ENCODE measurements around the gene RGS9BP. TPM values are rescaled to one million over a fixed set of nuclear protein-coding genes. Genes with fewer than 3 reads are reported as not detected.
"Not testable (repeated sequence)": the region's sequence is repeated elsewhere in the genome, so short reads cannot be mapped to it uniquely, and the experiment has no call there.

RGS9BP gene
- total RNA-seq, 2 experiments from 2014 or later: 0.10 to 0.12 TPM

DNA sequence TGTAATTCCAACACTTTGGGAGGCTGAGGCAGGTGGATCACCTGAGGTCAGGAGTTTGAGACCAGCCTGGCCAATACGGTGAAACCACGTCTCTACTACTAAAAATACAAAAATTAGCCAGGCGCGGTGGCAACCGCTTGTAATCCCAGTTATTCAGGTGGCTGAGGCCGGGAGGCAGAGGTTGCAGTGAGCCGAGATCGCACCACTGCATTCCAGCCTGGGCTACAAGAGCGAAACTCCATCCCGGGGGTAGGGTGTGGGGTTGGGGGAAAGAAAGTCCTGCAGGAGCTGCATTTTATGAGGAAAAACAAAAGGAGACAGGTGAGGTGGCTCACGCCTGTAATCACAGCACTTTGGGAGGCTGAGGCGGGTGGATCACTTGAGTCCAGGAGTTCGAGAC lies 23.3 kb upstream of the RGS9BP start:
- CTCF ChIA-PET; intact Hi-C loops (cut with micrococcal nuclease); H3K4me1 Mint-ChIP-seq (ENCODE audit: low read depth); H3K27ac Mint-ChIP-seq; H3K4me3 Mint-ChIP-seq; DNase-seq; H3K27me3 Mint-ChIP-seq (ENCODE audit: low read depth); H3K9me3 Mint-ChIP-seq: not testable (repeated sequence)
- H3K36me3 Mint-ChIP-seq (ENCODE audit: low read depth): peaks cover 15% of the 10 kb centered on the region

DNA sequence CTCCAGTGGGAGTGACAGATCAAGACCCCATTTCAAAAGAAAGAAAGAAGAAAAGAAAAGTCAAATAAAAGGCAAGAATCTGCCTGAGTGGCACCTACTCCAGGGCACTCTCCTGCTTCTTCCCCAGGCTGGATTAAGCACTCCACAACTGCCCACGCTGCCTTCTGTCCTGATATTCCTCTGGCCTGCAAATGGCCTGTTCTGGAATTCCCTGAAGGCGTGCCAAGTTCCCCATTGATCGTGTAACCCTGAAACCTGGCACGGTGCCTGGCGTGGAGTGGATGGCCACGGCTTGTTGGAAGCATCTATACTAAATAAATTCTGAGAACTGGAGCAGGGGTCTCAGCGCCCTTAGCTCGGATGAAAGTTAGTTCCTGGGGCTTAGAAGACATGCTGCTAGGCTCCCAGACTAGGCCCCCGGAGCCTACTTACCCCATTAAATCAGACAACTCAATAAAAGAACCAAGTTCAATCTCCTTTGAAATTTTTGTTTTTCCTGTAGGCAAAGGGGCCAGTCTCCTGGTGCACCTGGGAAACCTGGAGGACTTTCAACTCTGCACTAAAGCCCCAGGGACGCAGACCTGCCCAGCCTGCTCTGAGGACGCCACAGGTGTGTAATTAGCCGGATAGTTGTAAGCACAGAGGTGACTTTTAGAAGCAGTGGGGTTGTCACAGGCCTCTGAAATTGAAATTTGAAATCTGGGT lies 22.6 kb upstream of the RGS9BP start:
- H3K4me1 Mint-ChIP-seq (ENCODE audit: low read depth): no peaks in the 10 kb centered on the region

DNA sequence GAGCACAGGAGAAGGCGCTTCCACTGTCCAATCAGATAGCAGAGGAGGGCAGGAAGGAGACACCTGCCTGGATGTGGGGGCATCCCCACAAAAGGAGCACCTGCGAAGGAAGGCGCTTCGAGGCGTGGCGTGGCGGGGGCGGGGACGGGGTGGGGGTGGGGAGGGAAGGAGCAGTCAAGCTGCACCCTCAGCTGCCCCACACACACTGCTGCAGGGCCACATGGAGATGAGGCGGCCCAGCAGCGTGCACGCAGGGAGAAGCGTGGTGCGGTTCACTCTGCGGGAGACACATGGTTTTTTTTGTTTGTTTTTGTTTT lies 22.1 kb upstream of the RGS9BP start:
- CTCF ChIA-PET: no interaction called here
- Mint-ChIP-seq H3K4me3 (no peak overlapping the region), H3K27me3 (ENCODE audit: low read depth) (no peaks in the 10 kb centered on the region), H3K9me3 (no peaks in the 10 kb centered on the region), H3K4me1 (ENCODE audit: low read depth) (no peaks in the 10 kb centered on the region), H3K27ac (no peak overlapping the region), H3K36me3 (ENCODE audit: low read depth) (peaks cover 10% of the 10 kb centered on the region)
- no peak for DNase-seq
- intact Hi-C loops (cut with micrococcal nuclease): no loop called here

More for the DNA sequence above, 22.6 kb upstream of the RGS9BP start:
- DNase-seq: no peak
- Mint-ChIP-seq H3K4me3 (no peak overlapping the region), H3K36me3 (ENCODE audit: low read depth) (peaks cover 13% of the 10 kb centered on the region), H3K27me3 (ENCODE audit: low read depth) (no peaks in the 10 kb centered on the region), H3K9me3 (no peaks in the 10 kb centered on the region), H3K27ac (no peak overlapping the region)
- intact Hi-C loops (cut with micrococcal nuclease): no loop called here
- CTCF ChIA-PET: no interaction called here

DNA sequence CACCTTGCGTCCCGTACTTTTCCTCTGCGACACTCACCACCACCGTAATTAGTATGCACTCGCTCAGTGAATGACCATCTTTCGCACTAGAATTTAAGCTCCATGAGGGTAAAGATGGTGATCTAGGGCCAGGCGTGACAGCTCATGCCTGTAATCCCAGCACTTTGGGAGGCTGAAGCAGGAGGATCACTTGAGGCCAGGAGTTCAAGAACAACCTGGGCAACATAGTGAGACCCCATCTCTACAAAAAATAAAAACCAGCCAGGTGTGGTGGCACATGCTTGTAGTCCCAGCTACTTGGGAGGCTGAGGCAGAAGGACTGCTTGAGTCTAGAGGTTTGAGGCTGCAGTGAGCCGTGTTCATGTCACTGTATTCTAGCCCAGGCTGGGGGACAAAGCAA lies 19.3 kb upstream of the RGS9BP start:
- intact Hi-C loops (cut with micrococcal nuclease); H3K27ac Mint-ChIP-seq; H3K27me3 Mint-ChIP-seq (ENCODE audit: low read depth); H3K4me3 Mint-ChIP-seq; H3K9me3 Mint-ChIP-seq; DNase-seq; H3K36me3 Mint-ChIP-seq (ENCODE audit: low read depth); H3K4me1 Mint-ChIP-seq (ENCODE audit: low read depth): not testable (repeated sequence)
- CTCF ChIA-PET: interaction anchor here (0.6 kb wide), 2 partner anchors 79 to 294 kb away, joined by 3 to 7 read pairs; no protein-coding TSS in a partner anchor

DNA sequence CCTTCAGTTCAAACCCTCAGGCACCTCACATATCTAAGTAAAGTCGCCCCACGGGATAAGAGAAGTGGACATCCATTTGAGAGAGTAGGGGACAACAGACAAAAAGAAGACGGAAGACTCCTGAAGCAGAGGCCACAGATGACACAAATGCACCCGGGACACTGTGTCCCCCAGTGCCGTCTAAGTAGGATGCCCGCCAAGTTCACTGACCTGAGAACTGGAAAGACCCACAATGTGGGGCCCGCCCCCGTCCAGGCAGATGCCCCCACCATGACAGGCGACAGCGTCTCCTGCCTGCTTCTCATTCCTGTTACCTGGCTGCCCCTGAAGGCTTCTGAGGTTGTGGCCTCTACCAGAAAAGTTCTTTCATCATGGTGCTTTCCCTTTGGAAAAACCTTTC lies 17.6 kb upstream of the RGS9BP start:
- no peak overlapping the region for H3K27ac Mint-ChIP-seq

DNA sequence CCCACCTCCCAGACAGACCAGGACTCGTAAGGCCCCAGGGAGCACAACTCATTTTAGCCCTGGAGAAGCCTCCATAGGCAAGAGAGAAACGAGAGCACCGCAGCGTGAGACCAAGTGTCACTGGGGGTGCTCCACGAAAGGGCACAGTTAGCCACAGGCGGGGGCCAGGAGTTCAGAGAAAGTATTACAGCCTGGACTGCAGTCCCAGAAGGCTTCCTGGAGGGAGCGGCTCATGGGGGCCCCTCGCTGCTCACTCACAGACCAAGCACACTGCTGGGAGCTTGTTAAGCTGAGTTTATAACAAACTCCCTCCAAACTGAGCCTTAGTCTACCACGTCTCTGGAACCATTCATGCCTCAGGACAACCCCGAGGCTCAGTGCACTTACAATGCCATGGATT lies 17.1 kb upstream of the RGS9BP start:
- no peak overlapping the region for H3K27ac Mint-ChIP-seq
- DNase-seq: no peak

More for the DNA sequence above, 17.6 kb upstream of the RGS9BP start:
- Mint-ChIP-seq H3K27me3 (ENCODE audit: low read depth) (no peaks in the 10 kb centered on the region), H3K36me3 (ENCODE audit: low read depth) (peaks cover 1% of the 10 kb centered on the region), H3K4me3 (no peak overlapping the region), H3K4me1 (ENCODE audit: low read depth) (peaks cover 5% of the 10 kb centered on the region), H3K9me3 (no peaks in the 10 kb centered on the region)
- CTCF ChIA-PET: no interaction called here
- intact Hi-C loops (cut with micrococcal nuclease): no loop called here
- DNase-seq: no peak

DNA sequence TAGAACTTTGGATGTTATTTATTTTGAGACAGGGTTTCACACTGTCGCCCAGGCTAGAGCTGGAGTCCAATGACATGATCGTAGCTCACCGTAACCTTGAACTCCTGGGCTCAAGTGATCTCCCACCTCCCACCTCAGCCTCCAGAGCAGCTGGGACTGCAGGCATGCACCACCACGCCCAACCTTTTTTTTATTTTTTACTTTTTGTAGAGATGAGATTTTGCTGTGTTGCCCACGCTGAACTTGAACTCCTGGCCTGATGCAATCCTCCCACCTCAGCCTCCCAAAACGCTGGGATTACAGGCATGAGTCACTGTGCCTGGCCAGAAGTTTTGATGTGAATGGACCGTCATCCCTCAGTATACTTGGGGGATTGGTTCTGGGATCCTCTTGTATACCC lies 14.3 kb upstream of the RGS9BP start:
- no peaks in the 10 kb centered on the region for H3K9me3 Mint-ChIP-seq
- no peak overlapping the region for H3K4me3 Mint-ChIP-seq
- intact Hi-C loops (cut with micrococcal nuclease): no loop called here
- peaks cover 5% of the 10 kb centered on the region for H3K4me1 Mint-ChIP-seq (ENCODE audit: low read depth)
- H3K36me3 Mint-ChIP-seq (ENCODE audit: low read depth): peaks cover 3% of the 10 kb centered on the region
- CTCF ChIA-PET: no interaction called here
- DNase-seq: no peak
- H3K27ac Mint-ChIP-seq: no peak overlapping the region
- H3K27me3 Mint-ChIP-seq (ENCODE audit: low read depth): no peaks in the 10 kb centered on the region

More for the DNA sequence above, 17.1 kb upstream of the RGS9BP start:
- intact Hi-C loops (cut with micrococcal nuclease): no loop called here
- Mint-ChIP-seq H3K36me3 (ENCODE audit: low read depth) (peaks cover 1% of the 10 kb centered on the region), H3K4me1 (ENCODE audit: low read depth) (peaks cover 5% of the 10 kb centered on the region), H3K27me3 (ENCODE audit: low read depth) (no peaks in the 10 kb centered on the region), H3K9me3 (no peaks in the 10 kb centered on the region), H3K4me3 (no peak overlapping the region)
- CTCF ChIA-PET: no interaction called here

DNA sequence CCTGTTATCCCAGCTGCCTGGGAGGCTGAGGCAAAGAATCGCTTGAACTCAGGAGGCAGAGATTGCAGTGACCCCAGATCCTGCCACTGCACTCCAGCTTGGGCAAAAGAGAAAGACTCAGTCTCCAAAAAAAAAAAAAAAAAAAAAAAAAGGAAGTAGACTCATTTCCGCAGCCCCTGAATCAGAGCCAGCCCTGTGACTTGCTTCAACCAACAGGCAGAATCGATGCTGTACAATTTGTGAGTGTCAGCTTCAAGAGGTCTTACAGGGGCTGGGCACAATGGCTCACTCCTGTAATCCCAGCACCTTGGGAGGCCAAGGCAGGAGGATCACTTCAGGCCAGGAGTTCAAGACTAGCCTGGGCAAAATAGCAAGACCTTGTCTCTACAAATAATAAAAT lies 13.5 kb upstream of the RGS9BP start:
- Mint-ChIP-seq H3K9me3 (no peaks in the 10 kb centered on the region), H3K27ac (no peak overlapping the region), H3K36me3 (ENCODE audit: low read depth) (peaks cover 3% of the 10 kb centered on the region), H3K27me3 (ENCODE audit: low read depth) (no peaks in the 10 kb centered on the region), H3K4me1 (ENCODE audit: low read depth) (peaks cover 5% of the 10 kb centered on the region), H3K4me3 (no peak overlapping the region)
- DNase-seq: peak; percentile 46
- CTCF ChIA-PET: interaction anchor here (0.6 kb wide), 1 partner anchor 31 kb away, joined by 3 read pairs; no protein-coding TSS in a partner anchor
- intact Hi-C loops (cut with micrococcal nuclease): no loop called here

DNA sequence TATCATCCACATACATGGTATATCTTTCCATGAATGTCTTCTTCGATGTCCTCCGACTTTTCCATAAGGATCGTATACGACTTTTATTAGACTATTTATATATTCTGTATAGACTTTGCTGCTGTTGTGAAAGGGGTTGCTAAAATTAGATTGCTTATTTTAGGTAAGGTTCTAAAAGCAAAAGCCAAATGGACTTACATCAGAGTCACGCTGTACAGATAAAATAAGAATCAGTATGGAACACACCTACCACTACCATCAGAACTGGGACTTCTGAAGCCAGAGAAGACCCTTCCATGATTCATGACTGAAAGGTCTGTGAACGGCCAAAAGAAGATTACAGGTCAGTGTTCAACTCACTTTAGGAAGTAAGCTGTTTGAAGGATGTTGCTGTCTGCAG lies 9.6 kb upstream of the RGS9BP start:
- CTCF ChIA-PET: no interaction called here
- Mint-ChIP-seq H3K27me3 (ENCODE audit: low read depth) (no peaks in the 10 kb centered on the region), H3K36me3 (ENCODE audit: low read depth) (peaks cover 3% of the 10 kb centered on the region), H3K4me3 (no peak overlapping the region), H3K9me3 (no peaks in the 10 kb centered on the region), H3K4me1 (ENCODE audit: low read depth) (peaks cover 13% of the 10 kb centered on the region), H3K27ac (no peak overlapping the region)
- intact Hi-C loops (cut with micrococcal nuclease): no loop called here
- no peak for DNase-seq

DNA sequence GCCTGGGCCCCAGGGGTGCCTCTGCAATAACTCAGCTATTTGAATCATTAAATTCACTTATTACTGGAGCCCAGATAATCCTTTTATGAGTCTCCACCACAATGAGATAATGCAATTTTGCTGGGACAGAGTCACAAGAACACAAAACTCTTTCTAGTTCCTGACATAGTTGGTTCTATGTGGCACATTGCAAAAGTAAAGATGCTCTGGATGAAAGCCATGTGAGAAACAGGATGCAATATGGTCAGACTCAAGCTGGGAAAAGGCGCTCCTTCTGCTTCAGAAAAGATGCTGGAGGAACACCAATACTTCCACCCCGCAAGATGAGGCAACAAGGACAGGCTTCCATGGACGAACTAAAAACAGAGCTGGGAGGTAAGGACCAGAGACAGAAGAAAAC lies 6.3 kb upstream of the RGS9BP start:
- DNase-seq: no peak
- CTCF ChIA-PET: interaction anchor here (0.6 kb wide), 1 partner anchor 21 kb away, joined by 3 read pairs; no protein-coding TSS in a partner anchor
- H3K4me3 Mint-ChIP-seq: no peak overlapping the region
- H3K27me3 Mint-ChIP-seq (ENCODE audit: low read depth): no peaks in the 10 kb centered on the region
- intact Hi-C loops (cut with micrococcal nuclease): no loop called here
- no peak overlapping the region for H3K27ac Mint-ChIP-seq
- no peaks in the 10 kb centered on the region for H3K9me3 Mint-ChIP-seq
- H3K4me1 Mint-ChIP-seq (ENCODE audit: low read depth): peaks cover 25% of the 10 kb centered on the region
- peaks cover 3% of the 10 kb centered on the region for H3K36me3 Mint-ChIP-seq (ENCODE audit: low read depth)

DNA sequence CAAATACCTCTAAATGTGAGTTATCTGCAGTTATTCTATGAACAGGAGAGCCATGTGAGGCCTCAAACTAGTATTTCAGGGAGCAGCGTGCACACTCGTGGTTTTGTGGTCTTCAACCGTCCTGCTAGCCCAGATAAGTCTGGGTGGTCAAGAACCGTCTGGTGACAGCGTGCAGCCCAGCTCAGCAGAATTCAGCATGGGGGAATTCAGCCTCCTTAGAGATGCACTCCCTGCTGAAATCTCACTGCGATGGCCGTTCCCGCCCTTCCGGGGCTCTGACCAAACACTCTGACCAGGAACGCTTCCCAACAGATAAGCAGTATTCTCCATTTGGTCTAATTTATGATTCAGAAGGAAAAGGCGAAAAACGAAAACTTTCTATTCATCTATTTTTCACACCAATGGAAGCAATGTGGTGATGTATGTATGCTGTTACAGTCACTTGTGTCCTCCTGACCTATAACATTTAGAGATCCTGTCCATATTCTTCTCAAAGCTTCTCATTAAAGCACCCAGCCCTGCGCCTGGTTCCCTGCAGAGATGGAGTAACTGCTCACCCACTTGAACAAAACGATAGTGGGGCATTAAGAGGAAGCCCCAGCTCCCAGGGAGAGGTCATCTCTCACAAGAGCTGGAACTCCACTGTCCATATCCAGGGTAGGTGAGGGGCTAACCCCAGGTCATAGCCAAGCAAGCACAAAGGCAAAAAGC lies 3.6 kb upstream of the RGS9BP start:
- intact Hi-C loops (cut with micrococcal nuclease): no loop called here
- peaks cover 2% of the 10 kb centered on the region for H3K27me3 Mint-ChIP-seq (ENCODE audit: low read depth)
- H3K4me3 Mint-ChIP-seq: no peak overlapping the region
- H3K36me3 Mint-ChIP-seq (ENCODE audit: low read depth): no peaks in the 10 kb centered on the region
- no peak overlapping the region for H3K27ac Mint-ChIP-seq
- CTCF ChIA-PET: no interaction called here
- no peak for DNase-seq
- H3K4me1 Mint-ChIP-seq (ENCODE audit: low read depth): peaks cover 26% of the 10 kb centered on the region
- no peaks in the 10 kb centered on the region for H3K9me3 Mint-ChIP-seq

DNA sequence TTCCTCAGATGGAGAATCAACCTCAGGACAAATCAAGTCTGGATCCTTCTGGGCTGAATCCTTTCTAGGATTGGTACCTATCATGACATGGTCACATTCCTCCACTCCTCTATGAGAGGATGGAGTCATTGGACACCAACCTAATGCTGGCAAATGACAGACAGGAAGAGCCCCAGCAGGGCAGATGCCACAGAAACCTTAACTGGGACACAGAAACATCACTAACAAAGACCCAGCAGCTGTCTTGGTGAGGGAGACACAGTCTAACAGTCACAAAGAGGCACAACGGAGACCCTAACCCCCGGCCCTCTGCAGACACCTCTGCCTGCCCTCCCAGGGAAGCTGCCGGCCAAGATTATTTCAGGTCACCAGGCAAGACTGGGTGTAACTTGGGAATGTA lies 2.8 kb upstream of the RGS9BP start:
- H3K9me3 Mint-ChIP-seq: no peaks in the 10 kb centered on the region
- peaks cover 29% of the 10 kb centered on the region for H3K4me1 Mint-ChIP-seq (ENCODE audit: low read depth)
- intact Hi-C loops (cut with micrococcal nuclease): no loop called here
- DNase-seq: no peak
- H3K4me3 Mint-ChIP-seq: no peak overlapping the region
- H3K36me3 Mint-ChIP-seq (ENCODE audit: low read depth): no peaks in the 10 kb centered on the region
- CTCF ChIA-PET: no interaction called here
- peaks cover 10% of the 10 kb centered on the region for H3K27me3 Mint-ChIP-seq (ENCODE audit: low read depth)
- no peak overlapping the region for H3K27ac Mint-ChIP-seq

DNA sequence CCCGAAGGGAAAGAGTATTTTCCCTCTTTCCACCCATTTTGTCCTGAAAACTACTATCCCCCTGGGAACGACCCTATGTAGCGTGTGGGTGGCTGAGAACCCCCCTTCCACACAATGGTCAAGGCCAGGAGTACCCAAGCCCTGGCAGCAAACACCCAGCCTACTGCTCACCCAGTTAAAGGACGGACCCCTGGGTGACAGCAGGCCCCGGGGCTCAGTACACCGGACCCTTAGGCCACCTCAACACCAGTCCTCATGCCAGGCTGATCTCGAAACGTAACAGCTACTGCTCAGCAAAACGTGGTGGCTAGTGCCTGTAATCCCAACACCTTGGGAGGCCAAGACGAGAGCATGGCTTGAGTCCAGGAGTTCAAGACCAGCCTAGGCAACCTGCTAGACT lies 2.1 kb upstream of the RGS9BP start:
- no peak for DNase-seq
- Mint-ChIP-seq H3K36me3 (ENCODE audit: low read depth) (no peaks in the 10 kb centered on the region), H3K4me3 (no peak overlapping the region), H3K4me1 (ENCODE audit: low read depth) (peaks cover 29% of the 10 kb centered on the region), H3K27ac (no peak overlapping the region), H3K27me3 (ENCODE audit: low read depth) (peaks cover 14% of the 10 kb centered on the region), H3K9me3 (no peaks in the 10 kb centered on the region)
- CTCF ChIA-PET: interaction anchor here (1.1 kb wide), 1 partner anchor 314 kb away, joined by 3 read pairs; no protein-coding TSS in a partner anchor
- intact Hi-C loops (cut with micrococcal nuclease): no loop called here

Data from activated naive CD4-positive, alpha-beta T cell treated with anti-CD3 and anti-CD28 coated beads for 36 hours (primary cell).